Tibial nerve (tissue), 4 donors: Measurements from ENCODE around the gene TBC1D32. TPM values are rescaled to one million over a fixed set of nuclear protein-coding genes. Genes with fewer than 3 reads are reported as not detected.
"Not testable (repeated sequence)": the region's sequence is repeated elsewhere in the genome, so short reads cannot be mapped to it uniquely, and the experiment has no call there.

Experiments
- DNase-seq, 2 donors: peaks; one replicate each; pipeline ENCODE4 v3.0.0-alpha.2; 2019; ENCODE audit warnings: low spot score in 2 of 2
- H3K27ac ChIP-seq, 4 donors: fragments of 200-600 bp; sonication (generic) in 3 of 4; one replicate each; pipeline ENCODE4 v1.5.1; 2017 to 2019; ENCODE audit warnings: mild to moderate bottlenecking in 1 of 4
- H3K27me3 ChIP-seq, 2 donors: fragments of 200-600 bp; sonication (generic) in 1 of 2; one replicate each; pipeline versions ENCODE4 v1.5.1 to v1.6.0; 2017 to 2019
- H3K36me3 ChIP-seq, 3 donors: fragments of 200-600 bp; sonication (generic); one replicate each; pipeline ENCODE4 v1.5.1; 2018 to 2019
- H3K4me1 ChIP-seq, 4 donors: fragments of 200-600 bp; sonication (generic) in 3 of 4; one replicate each; pipeline ENCODE4 v1.5.1; 2017 to 2019
- H3K4me3 ChIP-seq, 4 donors: fragments of 200-600 bp; sonication (generic) in 3 of 4; one replicate each; pipeline ENCODE4 v1.5.1; 2017 to 2019; ENCODE audit warnings: mild to moderate bottlenecking in 1 of 4, moderate library complexity in 1 of 4
- H3K9me3 ChIP-seq, 4 donors: fragments of 200-600 bp; sonication (generic) in 3 of 4; one replicate each; pipeline ENCODE4 v1.5.1; 2017 to 2019
- EP300 ChIP-seq, 2 donors: sonication (generic); formaldehyde crosslinking; IDR thresholded peaks; one replicate each; pipeline ENCODE4 v1.6.1; 2017; ENCODE audit warnings: antibody characterized with exemption in 2 of 2, mild to moderate bottlenecking in 1 of 2
- POLR2A ChIP-seq, 2 donors: fragments of 450-650 bp; IDR thresholded peaks; one replicate each; pipeline ENCODE4 v1.6.1; 2017; ENCODE audit warnings: antibody characterized with exemption in 2 of 2, mild to moderate bottlenecking in 2 of 2, moderate library complexity in 2 of 2
- WGBS, 2 donors: methylation state at CpG; one replicate each; pipeline ENCODE4 v1.1.5; 2018; 5-methylcytosine and 5-hydroxymethylcytosine counted together
- total RNA-seq, 4 donors: library from RNA; depleted of rRNA; stranded (reverse); fragments of >200 nt; gene quantifications; one replicate each; pipeline ENCODE4 v1.1.0, GENCODE V29; 2016
- TF ChIP-seq, protein P1 (sequence below), 5 experiments: fragments of 200-600 bp in 3 of 5; fragments of 450-650 bp in 2 of 5; sonication (generic) in 3 of 5; IDR thresholded peaks; one replicate each; pipeline ENCODE4 v1.5.1; 2016 to 2019; ENCODE audit warnings: antibody characterized with exemption in 5 of 5, mild to moderate bottlenecking in 3 of 5, moderate library complexity in 2 of 5

Gene TBC1D32
- total RNA-seq, 4 donors from 2014 or later = 7.9 to 19.2 (median 11.4) TPM

DNA sequence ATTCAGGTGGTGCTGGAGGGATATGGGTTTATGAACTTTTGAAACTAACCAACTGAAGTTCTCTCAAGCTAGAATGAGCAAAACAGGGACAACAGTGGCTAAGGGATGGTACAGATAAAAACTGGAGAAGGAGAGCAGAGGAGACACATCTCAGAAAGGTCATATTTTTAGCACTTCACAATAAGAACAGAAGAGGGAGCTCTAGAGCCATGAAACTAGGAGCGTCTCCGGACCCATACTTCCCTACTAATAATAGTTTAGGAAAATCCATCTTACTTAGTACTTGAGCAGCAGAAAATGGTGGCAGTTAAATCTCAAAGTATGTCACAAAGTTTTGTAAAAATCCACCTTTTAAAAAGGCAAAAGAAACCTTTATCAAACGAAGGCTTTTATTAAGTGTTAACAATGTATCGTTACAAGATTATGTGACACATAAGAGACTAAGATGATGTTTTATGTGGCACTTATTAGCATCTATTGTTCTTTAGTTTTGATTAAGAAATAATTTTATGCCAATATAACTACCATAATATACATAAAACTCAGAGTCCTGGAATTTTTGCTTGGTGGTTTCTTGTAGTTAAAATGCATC lies 278.6 kb downstream of the TBC1D32 start:
- Histone ChIP-seq H3K27me3 (no peaks in the 10 kb centered on the region), H3K4me1 (no peaks in the 10 kb centered on the region), H3K9me3 (no peaks in the 10 kb centered on the region), H3K27ac (no peak overlapping the region), H3K4me3 (no peak overlapping the region), H3K36me3 (no peaks in the 10 kb centered on the region)
- no peak for DNase-seq
- 28 to 33% methylated on average over 4 of the region's 4 CpGs for WGBS, 2 donors
- TF ChIP-seq POLR2A (IDR thresholded peaks at IDR 0.05) (no peak), EP300 (IDR thresholded peaks at IDR 0.05) (no peak)
- TF ChIP-seq, protein P1, sequence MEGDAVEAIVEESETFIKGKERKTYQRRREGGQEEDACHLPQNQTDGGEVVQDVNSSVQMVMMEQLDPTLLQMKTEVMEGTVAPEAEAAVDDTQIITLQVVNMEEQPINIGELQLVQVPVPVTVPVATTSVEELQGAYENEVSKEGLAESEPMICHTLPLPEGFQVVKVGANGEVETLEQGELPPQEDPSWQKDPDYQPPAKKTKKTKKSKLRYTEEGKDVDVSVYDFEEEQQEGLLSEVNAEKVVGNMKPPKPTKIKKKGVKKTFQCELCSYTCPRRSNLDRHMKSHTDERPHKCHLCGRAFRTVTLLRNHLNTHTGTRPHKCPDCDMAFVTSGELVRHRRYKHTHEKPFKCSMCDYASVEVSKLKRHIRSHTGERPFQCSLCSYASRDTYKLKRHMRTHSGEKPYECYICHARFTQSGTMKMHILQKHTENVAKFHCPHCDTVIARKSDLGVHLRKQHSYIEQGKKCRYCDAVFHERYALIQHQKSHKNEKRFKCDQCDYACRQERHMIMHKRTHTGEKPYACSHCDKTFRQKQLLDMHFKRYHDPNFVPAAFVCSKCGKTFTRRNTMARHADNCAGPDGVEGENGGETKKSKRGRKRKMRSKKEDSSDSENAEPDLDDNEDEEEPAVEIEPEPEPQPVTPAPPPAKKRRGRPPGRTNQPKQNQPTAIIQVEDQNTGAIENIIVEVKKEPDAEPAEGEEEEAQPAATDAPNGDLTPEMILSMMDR (IDR thresholded peaks at IDR 0.05) = peak in 4 of 5 experiments; percentile 40 to 58 (median 48)

DNA sequence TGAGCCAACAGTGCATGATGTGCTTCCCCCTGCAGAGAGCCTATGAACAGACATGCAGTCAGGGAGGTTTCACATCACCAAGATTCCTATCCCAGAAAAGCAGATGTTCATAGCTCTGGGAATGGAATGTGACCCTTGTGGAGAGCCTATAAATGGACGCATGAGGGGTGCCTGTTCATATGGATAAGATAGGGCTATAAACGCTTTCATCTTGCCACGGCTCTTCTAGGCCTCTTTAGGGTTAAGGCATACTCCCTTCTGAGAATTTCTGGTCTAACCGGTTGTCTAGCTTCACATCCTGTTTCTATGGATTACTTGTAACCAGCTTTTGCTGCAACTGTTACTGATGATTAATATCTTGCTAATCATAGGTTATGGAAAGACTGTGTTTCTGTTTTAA lies 285.7 kb downstream of the TBC1D32 start:
- not testable (repeated sequence) for H3K36me3 ChIP-seq, H3K9me3 ChIP-seq, H3K4me3 ChIP-seq, H3K27me3 ChIP-seq, H3K27ac ChIP-seq, DNase-seq, H3K4me1 ChIP-seq
- 50 to 62% methylated on average over 4 of the region's 4 CpGs for whole genome bisulfite sequencing, 2 donors

DNA sequence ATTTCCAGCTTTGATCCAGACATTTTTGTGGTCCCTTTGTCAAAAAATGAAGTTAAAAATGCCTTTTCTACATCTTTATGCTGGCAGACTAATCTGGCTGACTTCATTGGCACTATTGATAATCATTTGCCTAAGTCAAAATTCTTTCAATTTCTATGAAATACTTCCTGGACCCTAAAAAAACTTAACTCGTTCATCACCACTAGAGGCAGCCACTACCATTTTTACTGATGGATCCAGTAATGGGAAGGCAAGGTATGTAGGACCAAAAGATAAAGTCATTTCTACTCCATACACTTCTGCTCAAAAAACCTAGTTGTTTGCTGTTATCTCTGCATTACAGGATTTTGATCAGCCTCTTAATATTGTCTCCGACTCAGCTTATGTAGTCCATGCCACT lies 289.4 kb downstream of the TBC1D32 start:
- not testable (repeated sequence) for H3K27me3 ChIP-seq, DNase-seq, H3K27ac ChIP-seq, H3K9me3 ChIP-seq, H3K36me3 ChIP-seq, H3K4me1 ChIP-seq, H3K4me3 ChIP-seq
- WGBS, 2 donors = 84 to 88% methylated on average over 2 of the region's 2 CpGs

GRCh38 chr6:121043706-121044105 lies 290.6 kb downstream of the TBC1D32 start:
- not testable (repeated sequence) for H3K27ac ChIP-seq, DNase-seq, H3K27me3 ChIP-seq, H3K36me3 ChIP-seq, H3K4me3 ChIP-seq, H3K9me3 ChIP-seq, H3K4me1 ChIP-seq
- WGBS, 2 donors = 91 to 93% methylated on average over 8 of the region's 8 CpGs

DNA sequence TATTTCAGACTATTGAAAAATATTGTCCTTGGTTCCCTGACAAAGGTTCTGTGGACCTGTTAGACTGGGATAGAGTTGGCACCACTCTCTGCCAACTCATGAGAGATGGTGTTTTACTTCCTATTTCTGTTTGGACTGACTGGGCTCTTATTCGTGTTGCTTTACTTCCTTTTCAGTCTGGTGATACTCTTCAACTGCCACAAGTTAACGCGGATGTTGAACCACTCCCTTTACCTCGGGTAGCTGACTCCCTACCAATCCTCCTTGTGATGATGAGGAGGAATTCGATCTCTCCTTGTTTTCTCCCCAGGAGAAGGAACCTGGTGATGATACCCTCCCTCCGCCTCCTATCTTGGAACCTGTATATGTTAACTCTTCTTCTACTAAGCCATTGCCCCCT lies 291.1 kb downstream of the TBC1D32 start:
- H3K4me1 ChIP-seq, H3K27me3 ChIP-seq, H3K4me3 ChIP-seq, DNase-seq, H3K36me3 ChIP-seq, H3K27ac ChIP-seq, H3K9me3 ChIP-seq: not testable (repeated sequence)
- WGBS, 2 donors = 89 to 91% methylated on average over 6 of the region's 6 CpGs

DNA sequence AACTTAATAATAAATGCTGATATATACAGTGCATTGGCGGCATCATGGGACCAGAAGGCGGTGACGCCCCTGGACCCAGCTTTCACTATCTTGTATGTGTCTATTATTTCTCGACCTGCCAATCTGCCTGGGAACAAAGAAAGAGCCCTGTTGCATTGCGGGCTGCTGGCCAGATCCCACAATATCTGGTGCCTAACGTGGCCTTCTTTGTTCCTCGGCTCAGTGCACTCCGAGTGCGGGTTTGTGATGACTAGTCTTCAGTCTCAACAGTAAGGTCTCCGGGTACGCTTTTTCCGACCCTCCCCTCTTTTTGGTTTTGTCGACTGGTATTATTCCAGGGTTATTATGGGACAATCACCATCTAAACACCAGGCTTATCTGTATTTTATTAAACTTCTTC lies 291.5 kb downstream of the TBC1D32 start:
- no peak for DNase-seq
- Histone ChIP-seq H3K4me1 (no peaks in the 10 kb centered on the region), H3K27ac (no peak overlapping the region), H3K27me3 (no peaks in the 10 kb centered on the region), H3K9me3 (peaks cover 0 to 6% (median 0%) of the 10 kb centered on the region in 4 donors), H3K4me3 (no peak overlapping the region), H3K36me3 (no peaks in the 10 kb centered on the region)
- 79 to 87% methylated on average over 13 of the region's 13 CpGs for WGBS, 2 donors
- TF ChIP-seq, protein P1 (IDR thresholded peaks at IDR 0.05) = no peak
- TF ChIP-seq POLR2A (IDR thresholded peaks at IDR 0.05) = no peak
- TF ChIP-seq EP300 (IDR thresholded peaks at IDR 0.05) = no peak

GRCh38 chr6:121040831-121041230 lies 293.4 kb downstream of the TBC1D32 start:
- Histone ChIP-seq H3K9me3 (peaks cover 0 to 6% (median 0%) of the 10 kb centered on the region in 4 donors), H3K4me1 (no peaks in the 10 kb centered on the region), H3K27me3 (no peaks in the 10 kb centered on the region), H3K4me3 (no peak overlapping the region), H3K36me3 (no peaks in the 10 kb centered on the region), H3K27ac (no peak overlapping the region)
- DNase-seq = no peak
- TF ChIP-seq POLR2A (IDR thresholded peaks at IDR 0.05) (no peak), EP300 (IDR thresholded peaks at IDR 0.05) (no peak)
- TF ChIP-seq, protein P1 (IDR thresholded peaks at IDR 0.05) = no peak
- WGBS, 2 donors = 53 to 57% methylated on average over 3 of the region's 3 CpGs
